HG02759 (cell line): ENCODE measurements around the gene ALG8.
A peak's percentile ranks its signal among the peaks of the same experiment; 100 is the strongest.
"Not testable (repeated sequence)": the region's sequence is repeated elsewhere in the genome, so short reads cannot be mapped to it uniquely, and the experiment has no call there.

Source experiments
- ATAC-seq: cut with Tn5 transposase; IDR thresholded peaks from one replicate; pipeline ENCODE4 v1.9.1; 2021; ENCODE audit warnings: mild to moderate bottlenecking, moderate library complexity; ENCODE audit not compliant: unreplicated experiment

ALG8 gene

GRCh38 chr11:78139422-78140391 lies at the start of gene ALG8:
Gene ALG8, minus strand, starts transcription at chr11:78139626. Its CDS starts 38 bp downstream, at chr11:78139588.
- peak; percentile 95 for ATAC-seq

- peak; percentile 96 for ATAC-seq
These were observed 49.1 kb upstream of the ALG8 start, which contains the start of the genes KCTD21 and USP35 for GRCh38 chr11:78188286-78189173. Gene KCTD21, minus strand, starts transcription at chr11:78188626. Its CDS starts 14,072 bp downstream, at chr11:78174554. Gene USP35, plus strand, starts transcription at chr11:78188919. Its CDS starts 7,327 bp downstream, at chr11:78196246.

DNA sequence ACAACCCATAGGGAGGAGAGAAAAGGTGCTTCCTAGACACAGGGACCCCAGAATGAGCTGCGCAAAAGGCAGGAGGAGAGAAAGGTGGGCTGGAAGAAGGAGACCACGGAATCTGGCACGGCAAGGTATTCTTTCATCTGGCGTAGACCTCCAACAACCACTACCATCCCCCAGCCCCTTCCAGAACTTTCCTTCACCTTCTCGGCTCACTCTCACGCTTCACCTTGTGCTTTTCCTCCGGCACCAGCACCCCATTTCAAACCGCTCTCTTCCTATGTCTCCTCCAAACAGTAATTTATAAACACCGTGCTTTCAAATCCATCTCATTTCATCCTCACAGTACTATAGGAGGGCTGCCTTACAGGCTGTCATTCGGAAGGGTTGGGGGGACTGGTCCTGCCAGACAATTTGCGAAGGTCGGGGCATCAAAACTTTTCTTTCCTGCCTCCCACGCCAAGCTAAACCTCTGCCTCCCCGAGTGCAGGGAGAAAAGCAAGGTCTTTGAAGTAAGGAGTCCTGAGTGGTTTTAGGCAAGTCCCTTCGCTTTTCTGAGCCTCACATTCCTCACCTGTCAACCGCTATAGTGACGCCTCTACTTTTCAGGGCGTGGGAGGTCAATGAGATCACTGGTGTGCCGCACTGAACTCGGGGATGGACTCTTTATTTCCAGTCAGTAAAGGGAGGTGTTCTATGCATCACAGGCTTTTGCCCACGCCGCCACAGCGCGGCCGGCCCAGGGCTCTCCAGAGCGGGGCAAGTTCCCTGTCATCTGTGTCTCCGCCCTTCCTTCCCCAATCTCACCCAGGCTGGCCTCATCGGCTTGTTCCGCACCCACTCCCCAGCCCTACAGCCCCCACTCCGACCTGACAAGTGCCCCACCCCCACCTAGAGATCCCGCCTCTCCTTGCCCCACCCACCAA lies 48.2 kb upstream of the ALG8 start:
- ATAC-seq = peak; percentile 20

DNA sequence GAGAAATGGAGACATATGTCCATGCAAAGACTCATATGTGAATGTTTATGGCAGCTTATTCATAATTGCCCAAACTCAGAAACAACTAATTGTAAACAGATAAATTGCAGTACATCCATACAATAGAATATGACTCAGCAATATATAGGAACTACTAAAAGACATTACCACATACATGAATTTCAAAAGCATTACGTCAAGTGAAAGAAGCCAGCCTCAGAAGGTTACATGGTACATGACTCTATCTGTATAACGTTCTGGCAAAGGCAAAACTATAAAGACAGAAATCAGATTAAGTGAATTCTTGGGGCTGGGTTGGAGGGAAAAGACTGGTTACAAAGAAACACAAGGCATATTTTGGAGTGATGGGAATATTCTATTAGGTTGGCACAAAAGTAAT lies 41.8 kb upstream of the ALG8 start:
- no peak for ATAC-seq

DNA sequence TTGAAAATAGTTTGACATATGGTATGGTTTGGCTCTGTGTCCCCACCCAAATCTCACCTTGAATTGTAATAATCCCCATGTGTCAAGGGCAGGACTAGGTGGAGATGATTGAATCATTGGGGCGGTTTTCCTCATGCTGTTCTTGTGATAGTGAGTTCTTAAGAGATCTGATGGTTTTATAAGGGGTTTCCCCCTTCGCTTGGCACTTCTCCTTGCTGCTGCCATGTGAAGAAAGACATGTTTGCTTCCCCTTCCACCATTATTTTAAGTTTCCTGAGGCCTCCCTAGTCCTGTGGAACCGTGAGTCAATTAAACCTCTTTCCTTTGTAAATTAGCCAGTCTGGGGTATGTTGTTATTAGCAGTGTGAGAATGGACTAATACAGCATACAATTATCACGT lies 41.3 kb upstream of the ALG8 start:
- no peak for ATAC-seq

DNA sequence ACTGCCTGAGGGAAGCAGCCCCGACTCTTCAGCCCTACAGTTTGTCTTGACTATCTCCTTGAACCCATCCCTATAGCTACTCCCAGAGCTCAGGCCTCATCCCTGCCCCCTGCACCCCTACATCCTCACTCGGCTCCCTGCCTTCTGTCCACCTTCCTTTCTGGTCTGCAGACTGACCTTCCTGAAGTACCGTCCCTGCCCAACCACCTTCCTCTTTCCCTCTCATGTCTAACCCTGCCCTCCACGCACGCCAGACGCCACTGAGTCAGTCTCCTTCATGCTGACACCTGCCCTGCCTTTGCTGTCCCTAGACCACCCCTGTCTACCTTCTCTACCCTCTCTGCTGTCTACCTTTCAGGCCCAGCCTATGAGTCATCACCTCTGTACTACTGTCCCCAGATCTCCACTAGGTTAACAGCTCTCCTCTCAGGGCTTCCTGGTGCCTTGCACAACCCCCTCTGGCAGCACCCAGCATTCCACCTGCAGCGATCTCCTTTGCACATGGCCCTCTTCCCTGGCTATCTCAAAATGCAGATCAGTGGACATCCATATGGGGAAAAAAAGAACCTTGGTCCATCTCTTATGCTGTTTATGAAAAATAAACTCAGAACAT lies 40.1 kb upstream of the ALG8 start:
- ATAC-seq = no peak

DNA sequence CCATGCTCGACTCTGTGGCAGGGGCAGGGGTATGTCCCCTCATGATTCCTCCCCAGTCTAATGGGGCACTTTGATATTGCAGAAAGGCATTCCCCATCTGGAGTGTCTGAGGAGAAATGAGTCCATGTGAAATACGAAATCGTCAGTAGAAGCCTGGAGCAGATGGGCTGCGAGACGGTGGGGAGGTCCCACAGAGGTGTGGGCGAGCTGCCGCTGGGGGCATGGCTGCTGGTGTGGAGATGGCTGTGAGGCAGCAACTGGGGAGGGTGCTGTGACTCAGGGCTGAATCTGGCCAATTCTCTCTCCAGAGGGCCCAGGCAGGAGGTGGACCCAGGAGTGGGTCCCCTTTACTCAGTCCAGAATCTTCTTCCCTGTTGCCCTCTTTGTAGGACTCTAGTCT lies 37.8 kb upstream of the ALG8 start:
- no peak for ATAC-seq

DNA sequence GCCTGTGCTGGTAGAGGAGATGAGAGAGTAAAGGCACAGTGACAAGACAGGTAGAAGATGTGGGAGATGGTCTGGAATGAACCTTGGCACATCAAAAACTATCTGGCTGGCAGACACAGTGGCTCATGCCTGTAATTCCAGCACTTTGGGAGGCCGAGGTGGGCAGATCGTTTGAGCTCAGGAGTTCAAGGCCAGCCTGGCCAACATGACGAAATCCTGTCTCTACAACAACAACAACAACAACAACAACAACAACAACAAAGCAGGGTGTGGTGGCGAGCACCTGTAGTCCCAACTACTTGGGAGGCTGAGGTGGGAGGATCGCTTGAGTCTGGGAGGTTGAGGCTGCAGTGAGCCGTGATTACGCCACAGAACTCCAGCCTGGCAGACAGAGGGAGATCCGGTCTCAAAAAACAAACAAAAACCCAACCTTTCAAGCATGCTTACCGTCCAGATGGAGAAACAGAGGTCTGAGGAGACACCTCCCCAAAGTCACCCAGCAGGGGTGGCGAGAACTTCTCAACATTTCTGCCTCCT lies 37.2 kb upstream of the ALG8 start:
- no peak for ATAC-seq

- not testable (repeated sequence) for ATAC-seq
These were observed 36.4 kb upstream of the ALG8 start for GRCh38 chr11:78175862-78176261.

DNA sequence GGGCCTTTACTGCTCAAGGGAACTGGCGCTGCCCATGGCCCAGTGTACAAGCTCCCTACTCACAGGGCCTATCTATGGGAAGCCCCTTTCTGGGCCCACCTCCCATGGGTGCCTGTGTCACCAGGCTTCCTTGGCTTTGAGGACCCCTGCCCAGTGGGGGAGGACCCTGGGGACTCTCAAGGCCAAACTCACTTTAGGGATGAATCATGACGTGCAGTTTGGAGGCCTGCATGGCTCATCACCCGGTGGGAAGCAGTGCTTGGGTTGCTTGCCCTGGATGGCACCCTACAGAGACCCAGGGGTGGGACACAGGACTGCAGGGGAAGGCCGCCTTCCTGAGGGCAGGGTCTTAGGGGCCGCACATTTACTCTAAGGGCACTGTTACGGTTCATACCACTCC lies 32.5 kb upstream of the ALG8 start:
- ATAC-seq = no peak

GRCh38 chr11:78170874-78171549 lies 31.6 kb upstream of the ALG8 start:
- ATAC-seq = no peak

DNA sequence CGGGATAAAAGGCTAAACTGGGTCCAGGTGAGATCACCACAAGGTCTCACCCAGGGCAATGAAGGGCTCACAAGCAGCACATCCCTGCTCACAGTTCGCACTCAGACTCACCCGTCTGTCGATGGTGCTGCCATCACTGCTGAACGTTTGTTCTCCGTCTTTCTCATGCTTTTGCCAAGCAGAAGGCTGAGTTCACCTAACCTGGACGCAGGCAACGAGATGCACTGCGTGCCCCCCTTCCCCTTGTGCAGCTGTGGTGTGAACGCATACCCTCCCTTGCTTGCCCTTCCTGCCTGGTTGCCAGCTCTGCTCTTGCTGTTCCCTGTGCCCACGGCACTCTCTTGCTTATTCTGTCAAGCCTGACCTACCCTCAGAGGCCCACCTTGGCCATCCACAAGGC lies 31.0 kb upstream of the ALG8 start:
- ATAC-seq = no peak

DNA sequence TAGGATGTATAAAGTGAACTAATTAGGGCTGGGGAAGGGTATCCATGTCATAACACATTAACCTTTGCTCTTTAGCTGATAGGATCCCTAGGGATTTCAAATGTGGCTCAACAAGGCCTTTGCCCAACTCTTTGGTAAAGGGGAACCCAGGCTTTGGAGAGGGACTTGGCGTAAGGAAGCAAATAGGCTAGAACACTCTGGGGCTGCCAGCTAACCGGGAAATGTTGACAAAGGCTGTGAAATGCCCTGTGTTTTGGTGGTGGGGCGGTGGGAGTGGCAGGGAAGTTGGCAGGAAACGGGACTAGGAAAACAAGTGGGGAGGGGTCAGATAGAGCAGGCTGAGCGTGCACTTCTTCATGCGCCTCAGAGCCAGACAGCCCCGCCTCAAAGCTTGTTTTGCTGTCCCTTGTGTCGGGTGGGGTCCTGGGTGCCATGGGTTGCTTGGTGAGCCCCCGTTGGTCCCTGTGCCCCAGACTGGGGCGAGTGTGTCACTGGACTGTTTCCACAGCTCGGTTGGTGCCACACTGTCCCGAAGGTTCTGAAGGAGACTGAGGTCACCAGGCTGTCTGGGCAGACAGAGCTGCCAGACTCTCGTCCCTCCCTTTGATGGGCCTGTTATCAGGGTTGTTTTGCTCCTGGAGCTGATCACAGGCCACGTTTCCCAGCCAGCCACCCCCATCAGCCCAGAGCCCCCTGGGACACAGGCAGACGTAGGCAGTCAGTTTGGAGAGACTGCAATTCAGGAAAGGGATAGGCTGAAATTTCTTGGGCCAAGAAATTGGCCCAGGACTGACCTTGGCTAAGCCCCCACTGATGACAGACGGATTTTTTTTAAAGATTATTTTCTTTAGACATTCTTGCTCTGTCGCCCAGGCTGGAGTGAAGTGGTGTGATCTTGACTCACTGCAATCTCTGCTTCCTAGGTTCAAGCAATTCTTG lies 29.4 kb upstream of the ALG8 start:
- no peak for ATAC-seq

DNA sequence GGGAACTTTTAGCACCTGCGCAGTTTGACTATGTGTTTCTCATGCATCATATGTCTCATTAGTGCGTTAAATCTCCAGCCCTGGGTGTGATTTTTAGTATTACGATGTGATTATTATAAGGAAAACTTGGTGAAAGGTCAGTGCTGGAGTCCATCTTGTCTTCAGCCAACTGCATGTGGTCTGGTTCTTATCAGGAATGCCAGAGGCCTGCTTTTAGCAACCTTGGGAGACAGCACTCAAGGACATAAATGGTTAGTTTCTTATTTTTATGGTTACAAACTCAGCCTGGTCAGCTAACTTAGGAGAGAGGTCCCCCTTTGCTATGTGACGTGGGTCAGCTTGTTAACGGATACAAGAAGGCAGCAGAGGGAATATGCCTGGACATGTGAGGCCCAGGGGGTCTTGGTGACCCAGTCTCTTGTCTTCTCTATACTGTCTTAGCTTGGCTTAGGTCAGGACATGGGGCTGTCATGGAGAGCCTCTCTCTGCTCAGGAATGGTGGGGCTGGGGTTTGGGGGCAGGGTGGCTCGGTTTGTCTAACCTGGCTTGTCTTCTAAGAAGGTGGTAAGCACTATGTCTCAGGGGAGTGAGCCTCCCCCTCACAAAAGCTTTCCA lies 27.5 kb upstream of the ALG8 start:
- ATAC-seq = no peak

- no peak for ATAC-seq
These were observed 25.0 kb upstream of the ALG8 start for GRCh38 chr11:78164471-78164870.

- no peak for ATAC-seq
These were observed 24.4 kb upstream of the ALG8 start for GRCh38 chr11:78163828-78164227.

- no peak for ATAC-seq
These were observed 22.5 kb upstream of the ALG8 start for GRCh38 chr11:78161962-78162371.

DNA sequence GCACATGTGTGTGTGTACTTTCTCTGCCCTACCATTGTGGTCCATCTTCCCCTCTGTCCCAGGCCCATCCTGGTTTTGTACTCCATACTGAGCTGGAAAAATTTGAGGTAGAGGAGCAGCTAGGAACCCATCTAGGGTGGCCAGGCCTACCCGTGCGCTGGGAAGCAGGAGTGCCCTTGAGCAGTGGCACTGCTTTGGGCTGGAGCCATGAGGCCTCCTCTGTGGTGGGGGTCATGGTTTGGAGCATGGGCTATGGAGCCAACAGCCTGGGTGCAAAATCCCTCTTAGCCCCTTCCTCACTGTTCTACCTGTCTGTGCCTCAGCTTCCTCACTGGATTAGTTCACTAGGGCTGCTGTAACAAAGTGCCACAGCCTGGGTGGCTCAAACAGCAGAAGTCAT lies 21.9 kb upstream of the ALG8 start:
- no peak for ATAC-seq
